ENCODE measurements around the gene TFDP1. TPM values are rescaled to one million over a fixed set of nuclear protein-coding genes. Genes with fewer than 3 reads are reported as not detected.
"Not testable (repeated sequence)": the region's sequence is repeated elsewhere in the genome, so short reads cannot be mapped to it uniquely, and the experiment has no call there.

Gene TFDP1
- total RNA-seq, 1 donor from 2014 or later = 72.9 TPM

GRCh38 chr13:113617961-113618360 lies 33.4 kb downstream of the TFDP1 start:
- no peak for DNase-seq (ENCODE audit: low read depth)

- DNase-seq (ENCODE audit: low read depth) = no peak
Observed at GRCh38 chr13:113618455-113618854, 33.9 kb downstream of the TFDP1 start.

DNA sequence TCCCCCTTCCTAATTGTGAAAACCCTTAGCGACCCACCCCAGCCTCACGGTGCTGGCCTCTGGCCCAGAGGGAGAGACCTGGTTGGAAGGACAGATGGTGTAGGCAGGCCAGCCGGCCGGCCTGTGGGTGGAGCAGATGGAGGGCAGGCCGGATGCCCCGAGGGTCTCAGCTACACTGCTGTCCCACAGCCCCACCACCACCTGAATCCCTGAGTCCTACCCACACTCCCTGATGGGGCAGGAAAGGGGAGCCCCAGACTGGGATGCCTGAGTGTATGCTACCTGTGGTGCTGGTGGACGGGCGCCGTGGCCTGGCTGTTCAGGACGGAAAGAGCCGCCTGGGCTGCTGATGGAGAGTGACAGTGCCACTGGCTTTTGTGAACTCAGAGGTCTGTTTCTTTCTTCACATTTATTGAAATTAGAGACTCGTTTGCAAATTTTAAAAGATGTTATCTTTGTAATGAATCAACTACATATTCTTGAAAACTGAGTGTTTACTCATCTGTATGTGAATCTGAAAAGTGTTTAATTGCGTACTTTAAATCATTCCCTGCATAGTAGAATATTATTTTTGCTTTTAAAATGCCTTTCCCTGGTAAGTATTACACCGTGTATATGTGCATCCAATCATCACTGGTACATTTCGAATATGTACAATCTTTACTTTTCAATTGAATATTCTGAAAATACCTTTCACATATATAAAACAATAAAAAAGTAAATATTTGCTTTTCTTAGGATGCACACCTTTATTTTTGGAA lies 35.7 kb downstream of the TFDP1 start:
- DNase-seq (ENCODE audit: low read depth) = no peak

GRCh38 chr13:113621046-113621445 lies 36.5 kb downstream of the TFDP1 start:
- no peak for DNase-seq (ENCODE audit: low read depth)

GRCh38 chr13:113621498-113621897 lies 36.9 kb downstream of the TFDP1 start:
- peak; percentile 21 for DNase-seq (ENCODE audit: low read depth)

DNA sequence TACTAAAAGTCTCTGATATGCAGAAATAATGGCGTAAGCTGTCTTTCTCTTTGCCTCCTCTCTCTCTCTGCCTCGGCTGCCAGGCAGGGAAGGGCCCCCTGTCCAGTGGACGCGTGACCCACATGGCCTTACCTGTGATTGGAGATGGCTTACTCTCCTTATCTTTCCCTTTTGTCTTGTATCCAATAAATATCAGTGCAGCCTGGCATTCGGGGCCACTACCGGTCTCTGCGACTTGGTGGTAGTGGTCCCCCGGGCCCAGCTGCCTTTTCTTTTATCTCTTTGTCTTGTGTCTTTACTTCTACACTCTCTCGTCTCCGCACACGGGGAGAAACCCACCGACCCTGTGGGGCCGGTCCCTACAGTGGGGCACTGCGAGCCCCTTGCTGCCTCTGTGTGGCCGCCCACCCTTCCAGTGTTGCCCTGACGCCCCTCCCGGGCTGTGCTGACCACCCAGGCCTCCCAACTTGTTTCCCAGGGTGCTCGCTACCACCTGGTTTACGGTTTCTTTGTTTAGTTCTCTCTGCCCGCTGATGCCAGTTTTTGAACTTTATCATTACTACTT lies 37.5 kb downstream of the TFDP1 start:
- DNase-seq (ENCODE audit: low read depth) = not testable (repeated sequence)

DNA sequence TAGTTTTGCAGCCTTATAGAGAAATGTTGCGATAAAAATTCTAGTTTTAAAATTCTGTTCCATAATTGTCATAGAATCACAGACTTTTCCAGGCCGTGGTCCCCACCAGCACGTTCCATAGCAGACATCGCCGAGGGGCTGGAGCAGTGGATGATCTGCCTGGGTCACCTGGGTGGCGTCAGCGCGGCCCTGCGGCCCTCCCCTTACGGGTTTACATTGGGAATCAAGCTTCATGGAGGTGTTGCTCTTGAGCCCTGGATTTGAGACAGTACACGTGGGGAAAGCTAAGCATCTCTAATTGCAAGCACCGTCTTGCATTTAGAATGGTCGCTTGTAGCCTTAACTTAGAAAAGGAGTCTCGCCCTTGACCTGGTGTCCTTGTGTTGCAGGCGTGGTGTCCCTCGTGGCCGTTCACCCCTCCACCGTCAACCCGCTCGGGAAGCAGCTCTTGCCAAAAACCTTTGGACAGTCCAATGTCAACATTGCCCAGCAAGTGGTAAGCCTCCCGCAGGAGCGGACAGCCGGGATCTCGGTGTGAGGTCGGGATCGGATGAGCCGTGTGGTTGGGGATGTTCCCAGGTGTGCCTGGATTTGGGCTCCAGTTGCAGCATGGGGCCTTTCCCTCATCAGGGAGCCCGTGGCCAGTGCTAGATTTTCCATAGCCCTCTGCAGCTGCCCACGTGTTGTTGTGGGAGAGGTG lies 38.4 kb downstream of the TFDP1 start:
- no peak for DNase-seq (ENCODE audit: low read depth)

- DNase-seq (ENCODE audit: low read depth) = no peak
Observed at GRCh38 chr13:113623491-113624234, 39.1 kb downstream of the TFDP1 start.

GRCh38 chr13:113624235-113624587 lies 39.7 kb downstream of the TFDP1 start:
- no peak for DNase-seq (ENCODE audit: low read depth)

GRCh38 chr13:113624640-113625304 lies 40.2 kb downstream of the TFDP1 start:
- not testable (repeated sequence) for DNase-seq (ENCODE audit: low read depth)

DNA sequence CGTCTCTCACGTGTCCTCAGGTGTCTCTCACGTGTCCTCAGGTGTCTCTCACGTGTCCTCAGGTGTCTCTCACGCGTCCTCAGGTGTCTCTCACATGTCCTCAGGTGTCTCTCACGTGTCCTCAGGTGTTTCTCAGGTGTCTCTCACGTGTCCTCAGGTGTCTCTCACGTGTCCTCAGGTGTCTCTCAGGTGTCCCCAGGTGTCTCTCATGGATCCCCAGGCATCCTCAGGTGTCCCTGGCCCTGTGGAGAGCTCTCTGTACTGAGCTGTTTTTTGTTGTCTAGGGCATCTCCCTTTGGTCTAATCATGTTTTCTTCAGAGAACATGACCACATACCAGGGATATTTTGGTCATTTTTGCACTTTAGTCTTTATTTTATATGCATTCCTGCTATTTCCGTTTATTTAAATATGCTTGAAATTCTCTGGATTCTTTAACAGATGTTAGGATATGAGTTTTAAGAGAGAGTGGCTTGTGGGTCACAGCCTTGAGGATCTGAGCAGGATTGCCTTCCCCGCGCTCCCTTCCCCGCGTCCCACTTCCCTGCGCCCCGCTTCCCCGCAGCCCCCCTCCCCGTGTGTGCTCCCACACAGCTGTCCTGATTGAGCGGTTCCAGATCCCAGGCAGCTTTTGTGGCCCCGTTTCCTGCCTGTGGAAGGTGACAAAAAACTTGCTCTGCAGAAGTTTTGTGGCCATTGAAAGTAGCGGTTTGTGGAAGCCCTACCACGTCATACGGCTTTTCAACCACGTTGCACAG lies 41.6 kb downstream of the TFDP1 start:
- DNase-seq (ENCODE audit: low read depth) = no peak

DNA sequence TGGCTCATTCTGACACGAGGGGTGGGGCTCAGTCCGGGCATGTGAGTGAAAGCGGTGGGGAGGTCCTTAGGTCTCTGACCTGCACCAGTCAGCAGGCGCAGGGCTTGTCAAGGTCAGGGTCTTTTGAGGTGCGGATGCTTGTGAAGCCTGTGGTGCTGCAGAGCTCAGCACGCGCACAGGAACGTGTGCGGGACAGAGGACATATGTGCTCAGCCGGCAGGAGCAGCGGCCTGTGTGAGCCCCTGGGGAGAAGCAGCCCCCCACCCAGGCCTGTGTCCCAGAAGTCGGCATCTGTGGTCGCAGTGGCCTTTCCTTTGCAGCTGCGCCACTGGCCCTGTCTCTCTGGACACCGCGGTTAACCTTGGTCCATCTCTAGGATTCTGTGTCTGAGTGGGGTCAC lies 42.6 kb downstream of the TFDP1 start:
- no peak for DNase-seq (ENCODE audit: low read depth)

DNA sequence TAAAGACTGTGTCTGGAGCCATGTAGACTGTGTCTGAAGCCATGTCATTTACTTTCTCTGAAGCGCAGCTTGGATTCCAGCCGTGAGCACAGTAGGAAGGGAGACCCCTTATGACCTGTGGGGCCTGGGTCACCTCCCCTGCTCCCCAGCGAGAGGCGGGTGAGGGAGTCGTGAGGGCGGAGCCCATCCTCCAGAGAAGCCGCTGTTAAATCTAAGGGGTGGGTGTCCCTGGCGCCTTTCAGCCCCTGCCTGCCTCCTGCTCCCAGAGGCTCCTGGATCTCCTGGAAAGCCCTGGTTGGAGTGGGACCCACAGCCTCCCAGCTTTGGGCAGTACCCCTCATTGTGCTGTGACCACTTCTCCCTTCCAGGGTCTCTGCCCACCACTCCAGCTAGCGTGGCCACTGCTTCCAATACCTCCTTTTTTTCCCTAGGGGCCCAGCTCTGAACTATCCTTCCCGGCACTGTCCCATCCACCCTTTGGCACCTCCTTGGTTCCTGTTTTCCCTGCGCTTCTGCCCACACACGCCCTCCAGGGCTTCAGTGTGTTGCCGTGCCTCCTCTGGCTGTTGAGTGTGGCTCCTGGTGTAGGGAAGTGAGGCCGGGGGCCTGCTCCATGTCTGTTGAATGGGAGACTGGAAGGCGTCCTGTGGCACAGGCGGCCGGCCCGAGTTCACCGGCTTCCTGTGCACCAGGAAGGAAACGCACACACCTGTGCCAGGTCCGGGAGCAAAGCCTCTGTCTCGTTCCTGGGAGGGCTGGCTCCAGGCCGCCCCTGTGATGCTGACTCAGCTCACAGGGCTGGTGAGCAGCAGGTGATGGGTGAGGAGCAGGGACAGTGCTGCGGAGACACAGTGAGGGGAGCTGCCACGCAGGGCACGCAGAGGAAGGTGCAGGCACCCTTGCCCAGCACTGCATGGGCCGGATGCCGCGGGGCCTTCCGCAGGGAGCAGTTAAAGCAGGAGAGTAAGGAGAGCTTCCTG lies 44.0 kb downstream of the TFDP1 start:
- DNase-seq (ENCODE audit: low read depth) = no peak

GRCh38 chr13:113629866-113630265 lies 45.3 kb downstream of the TFDP1 start:
- no peak for DNase-seq (ENCODE audit: low read depth)

DNA sequence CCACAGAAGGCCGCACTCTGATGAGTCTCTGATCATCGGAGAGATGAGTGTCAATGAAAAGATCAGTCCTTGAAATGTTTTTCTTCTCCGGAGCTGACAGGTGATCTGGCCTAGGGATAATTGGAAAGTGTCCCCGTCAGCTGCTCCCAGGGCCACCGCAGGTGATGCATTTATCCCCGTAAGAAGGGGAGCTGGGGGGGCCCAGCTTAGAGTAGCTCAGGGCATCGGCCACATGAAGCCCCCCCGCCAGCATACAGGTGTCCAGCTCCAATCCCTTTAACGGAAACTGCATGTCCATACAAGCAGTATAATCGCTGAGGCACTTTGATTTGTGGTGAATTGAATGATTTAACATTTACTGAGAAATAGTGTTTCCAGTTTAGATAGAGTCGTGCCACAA lies 45.7 kb downstream of the TFDP1 start:
- DNase-seq (ENCODE audit: low read depth) = no peak

- DNase-seq (ENCODE audit: low read depth) = no peak
Observed at GRCh38 chr13:113630804-113631203, 46.3 kb downstream of the TFDP1 start.

GRCh38 chr13:113631341-113632095 lies 47.0 kb downstream of the TFDP1 start:
- no peak for DNase-seq (ENCODE audit: low read depth)

GRCh38 chr13:113632706-113633484 lies 48.3 kb downstream of the TFDP1 start:
- no peak for DNase-seq (ENCODE audit: low read depth)
